GM23338 (cell line): Measurements from ENCODE around the gene RFX8.

ENCODE experiments used
- ETS1 ChIP-seq: IDR thresholded peaks from 2 replicates; pipeline ENCODE4 v1.6.1; 2016; ENCODE audit warnings: antibody characterized with exemption
- EZH2phosphoT487 ChIP-seq: fragments of 200-600 bp; sonication (generic); IDR thresholded peaks from one replicate; pipeline ENCODE4 v1.8.1; 2018; ENCODE audit warnings: antibody characterized with exemption; ENCODE audit not compliant: unreplicated experiment
- TF ChIP-seq, protein P1 (sequence below), 2 experiments: fragments of 200-600 bp in 1 of 2; sonication (generic) in 1 of 2; conservative IDR thresholded peaks; 2 replicates each; pipeline versions ENCODE4 v1.5.1 to v1.6.1; 2016 to 2017; ENCODE audit warnings: antibody characterized with exemption in 2 of 2, low read depth in 2 of 2, mild to moderate bottlenecking in 2 of 2, moderate library complexity in 1 of 2

- TF ChIP-seq, protein P1, sequence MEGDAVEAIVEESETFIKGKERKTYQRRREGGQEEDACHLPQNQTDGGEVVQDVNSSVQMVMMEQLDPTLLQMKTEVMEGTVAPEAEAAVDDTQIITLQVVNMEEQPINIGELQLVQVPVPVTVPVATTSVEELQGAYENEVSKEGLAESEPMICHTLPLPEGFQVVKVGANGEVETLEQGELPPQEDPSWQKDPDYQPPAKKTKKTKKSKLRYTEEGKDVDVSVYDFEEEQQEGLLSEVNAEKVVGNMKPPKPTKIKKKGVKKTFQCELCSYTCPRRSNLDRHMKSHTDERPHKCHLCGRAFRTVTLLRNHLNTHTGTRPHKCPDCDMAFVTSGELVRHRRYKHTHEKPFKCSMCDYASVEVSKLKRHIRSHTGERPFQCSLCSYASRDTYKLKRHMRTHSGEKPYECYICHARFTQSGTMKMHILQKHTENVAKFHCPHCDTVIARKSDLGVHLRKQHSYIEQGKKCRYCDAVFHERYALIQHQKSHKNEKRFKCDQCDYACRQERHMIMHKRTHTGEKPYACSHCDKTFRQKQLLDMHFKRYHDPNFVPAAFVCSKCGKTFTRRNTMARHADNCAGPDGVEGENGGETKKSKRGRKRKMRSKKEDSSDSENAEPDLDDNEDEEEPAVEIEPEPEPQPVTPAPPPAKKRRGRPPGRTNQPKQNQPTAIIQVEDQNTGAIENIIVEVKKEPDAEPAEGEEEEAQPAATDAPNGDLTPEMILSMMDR (conservative IDR thresholded peaks at IDR 0.05; ENCODE audit: low read depth in 2 of 2), result no peak
- no peak for TF ChIP-seq EZH2phosphoT487
- no peak for TF ChIP-seq ETS1
Measured at GRCh38 chr2:101429453-101429852, 45.5 kb downstream of the RFX8 start.
